GM12878 (cell line): ENCODE measurements around the gene ARHGEF17. TPM values are rescaled to one million over a fixed set of nuclear protein-coding genes. Genes with fewer than 3 reads are reported as not detected.
A peak's percentile ranks its signal among the peaks of the same experiment; 100 is the strongest.

Experiments
- ATAC-seq: fragments of 200-7000 bp; cut with Tn5 transposase; 3 replicates; pipeline ENCODE4 v1.9.1; 2020; ENCODE audit warnings: mild to moderate bottlenecking, moderate library complexity
- BruUV-seq: library from RNA; stranded (reverse); fragments of 400-500 nt; replicated peaks from 2 replicates; lab custom pipeline; 2021; lab: Mats Ljungman, UMichigan
- CTCF ChIA-PET: fragments of 300-600 bp; sonication (Branson Sonifier 250); formaldehyde crosslinking; extraction: SDS; loops from one replicate; lab custom pipeline; 2021; ENCODE audit warnings: inconsistent platforms; lab: Yijun Ruan, JAX
- POLR2A ChIA-PET: fragments of 350-600 bp; formaldehyde crosslinking; extraction: SDS; loops from one replicate; lab custom pipeline; 2021; ENCODE audit warnings: inconsistent platforms; lab: Charles Lee
- RAD21 ChIA-PET: fragments of 300-600 bp; sonication (Branson Sonifier 250); formaldehyde crosslinking; loops from one replicate; lab custom pipeline; 2023; ENCODE audit warnings: antibody characterized with exemption; ENCODE audit not compliant: unreplicated experiment; lab: Charles Lee
- SMC1A ChIA-PET: fragments of 300-600 bp; sonication (Branson Sonifier 250); formaldehyde crosslinking; loops from one replicate; lab custom pipeline; 2023; ENCODE audit not compliant: unreplicated experiment, uncharacterized antibody; lab: Charles Lee
- DNase-seq: peaks from one replicate; pipeline ENCODE4 v3.0.0-alpha.2; 2011; ENCODE audit warnings: low read depth, low spot score
- FAIRE-seq: peaks from 3 replicates; lab custom pipeline; 2011; peaks lifted over from hg19 to GRCh38; lab: Jason Lieb, UNC
- H2AFZ ChIP-seq: 2 replicates; pipeline ENCODE4 v1.6.0; 2011; ENCODE audit warnings: low read depth, low read length, control low read depth; ENCODE audit not compliant: control insufficient read depth
- H3K27ac ChIP-seq: 2 replicates; pipeline ENCODE4 v1.5.1; 2011; ENCODE audit warnings: control low read depth; ENCODE audit not compliant: control insufficient read depth, insufficient read depth
- H3K27me3 ChIP-seq, 2 experiments: replicated peaks in 1 of 2; 2 replicates each; pipeline versions ENCODE4 v1.6.0 to v1.6.1; 2011; ENCODE audit warnings: low read length in 1 of 2; ENCODE audit not compliant: control insufficient read depth in 2 of 2, insufficient read depth in 2 of 2
- H3K36me3 ChIP-seq, 2 experiments: 2 replicates each; pipeline ENCODE4 v1.5.1; 2011; ENCODE audit warnings: low read length in 1 of 2; ENCODE audit not compliant: control insufficient read depth in 2 of 2, insufficient read depth in 2 of 2
- H3K4me1 ChIP-seq: 2 replicates; pipeline ENCODE4 v1.6.1; 2011; ENCODE audit warnings: mild to moderate bottlenecking, low read length, moderate library complexity, mixed read lengths; ENCODE audit not compliant: control insufficient read depth, insufficient read depth
- H3K4me2 ChIP-seq: 2 replicates; pipeline ENCODE4 v1.6.0; 2011; ENCODE audit warnings: control low read depth; ENCODE audit not compliant: control insufficient read depth, insufficient read depth
- H3K4me3 ChIP-seq: fragments of 200-600 bp; sonication (generic); 2 replicates; pipeline ENCODE4 v1.5.1; 2016
- H3K79me2 ChIP-seq: 2 replicates; pipeline ENCODE4 v1.6.0; 2011; ENCODE audit warnings: low read length; ENCODE audit not compliant: control insufficient read depth, insufficient read depth
- H3K9ac ChIP-seq: 2 replicates; pipeline ENCODE4 v1.8.0; 2011; ENCODE audit warnings: low read length, control low read depth, mixed read lengths; ENCODE audit not compliant: control insufficient read depth, insufficient read depth
- H3K9me3 ChIP-seq: replicated peaks from 3 replicates; pipeline ENCODE4 v1.5.1; 2011; ENCODE audit warnings: mild to moderate bottlenecking, low read length; ENCODE audit not compliant: control insufficient read depth, insufficient read depth
- H4K20me1 ChIP-seq: 2 replicates; pipeline ENCODE4 v1.6.0; 2011; ENCODE audit not compliant: control insufficient read depth, insufficient read depth
- HDAC6 ChIP-seq: fragments of 200-600 bp; sonication (generic); IDR thresholded peaks from one replicate; pipeline ENCODE4 v1.8.0; 2017; ENCODE audit warnings: antibody characterized with exemption; ENCODE audit not compliant: unreplicated experiment
- LARP7 ChIP-seq: fragments of 450-650 bp; IDR thresholded peaks from 2 replicates; pipeline ENCODE4 v1.6.1; 2017; ENCODE audit warnings: mild to moderate bottlenecking
- MAX ChIP-seq: IDR thresholded peaks from 2 replicates; pipeline ENCODE4 v1.6.1; 2012; ENCODE audit warnings: low read depth, low read length, improper control_type of control experiment
- RELA ChIP-seq: fragments of 450-650 bp; IDR thresholded peaks from 2 replicates; pipeline ENCODE4 v1.8.0; 2014; ENCODE audit warnings: borderline replicate concordance; ENCODE audit not compliant: partially characterized antibody
- SRF ChIP-seq, 2 experiments: IDR thresholded peaks; 2 replicates each; pipeline ENCODE4 v1.6.1; 2011; ENCODE audit warnings: low read depth in 2 of 2, low read length in 2 of 2, mild to moderate bottlenecking in 1 of 2, moderate library complexity in 1 of 2
- TARDBP ChIP-seq: IDR thresholded peaks from 2 replicates; pipeline ENCODE4 v1.6.1; 2016; ENCODE audit warnings: borderline replicate concordance
- WGBS: methylation state at CpG from one replicate; pipeline ENCODE4 v1.1.6; 2016; ENCODE audit warnings: low lambda C conversion rate; ENCODE audit not compliant: insufficient replicate concordance, insufficient coverage; ENCODE audit errors: missing lambda C conversion rate; 5-methylcytosine and 5-hydroxymethylcytosine counted together
- in situ Hi-C: fragments of 300-500 bp; cut with MboI; formaldehyde crosslinking; loops from 9 replicates; pipeline ENCODE4 v1.14.3; 2018; ENCODE audit warnings: mixed read lengths
- intact Hi-C: fragments of 100-400 bp; cut with micrococcal nuclease; formaldehyde crosslinking; loops from one replicate; pipeline ENCODE4 v1.14.2; 2022; ENCODE audit not compliant: unreplicated experiment
- polyA plus RNA-seq, 11 experiments: library from polyadenylated mRNA; depleted of rRNA in 4 of 11; unstranded in 6 of 11; stranded (reverse) in 5 of 11; fragments of >200 nt; fragmentation: Nextera tagmentation in 4 of 11; fragmentation: Illumina TruSeq in 1 of 11; extraction: Ambion mirVana in 4 of 11; extraction: Trizol in 1 of 11; gene quantifications; 1 replicate in 1 of 11; 2 replicates in 10 of 11; pipeline versions ENCODE4 v1.2.1 to v1.2.3, GENCODE V29; 2011 to 2016; ENCODE audit warnings: inconsistent platforms in 2 of 11, missing spikeins in 2 of 11, low read depth in 1 of 11
- total RNA-seq, 4 experiments: library from RNA; depleted of rRNA in 3 of 4; stranded (reverse); fragments of >200 nt in 3 of 4; fragmentation: Illumina TruSeq in 1 of 4; extraction: Trizol in 1 of 4; gene quantifications; 2 replicates each; pipeline versions ENCODE4 v1.2.1 to v1.2.3, GENCODE V29; 2013 to 2021
- TF ChIP-seq, protein P1 (sequence below), 3 experiments: IDR thresholded peaks in 2 of 3; conservative IDR thresholded peaks in 1 of 3; 2 replicates each; pipeline ENCODE4 v1.5.1; 2011; ENCODE audit warnings: low read depth in 3 of 3, low read length in 3 of 3, mild to moderate bottlenecking in 3 of 3, control low read depth in 2 of 3, moderate library complexity in 2 of 3, inconsistent platforms in 1 of 3, mixed read lengths in 1 of 3; ENCODE audit not compliant: control insufficient read depth in 2 of 3, insufficient read depth in 1 of 3; ENCODE audit errors: extremely low read depth in 1 of 3

ARHGEF17 gene
- total and polyA plus RNA-seq, 10 of the 15 experiments (the other 5 are each of a cell fraction or from before 2014, with no cell fraction given) = 0.15 to 11.0 (median 1.7) TPM

DNA sequence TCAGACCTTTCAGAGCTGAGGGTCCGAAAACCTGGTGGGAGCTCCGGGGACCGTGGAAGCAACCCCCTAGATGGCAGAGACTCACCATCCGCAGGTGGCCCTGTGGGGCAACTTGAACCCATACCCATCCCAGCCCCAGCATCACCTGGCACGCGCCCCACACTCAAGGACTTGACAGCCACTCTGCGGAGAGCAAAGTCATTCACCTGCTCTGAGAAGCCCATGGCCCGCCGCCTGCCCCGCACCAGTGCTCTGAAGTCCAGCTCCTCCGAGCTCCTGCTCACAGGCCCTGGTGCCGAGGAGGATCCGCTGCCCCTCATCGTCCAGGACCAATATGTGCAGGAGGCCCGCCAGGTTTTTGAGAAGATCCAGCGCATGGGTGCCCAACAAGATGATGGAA lies 2.0 kb downstream of the ARHGEF17 start:
- DNase-seq (no peak), FAIRE-seq (no peak)
- CTCF ChIA-PET = interaction anchor here (1.7 to 6.6 kb wide), 4 partner anchors 12 to 41 kb away, joined by 5 to 287 read pairs (median 66); no protein-coding TSS in a partner anchor
- BruUV-seq = no TSS peak
- SMC1A ChIA-PET = interaction anchor here (1.2 to 6.3 kb wide), 2 partner anchors 16 to 26 kb away, joined by 3 to 106 read pairs; no protein-coding TSS in a partner anchor
- WGBS = 94% methylated on average over 14 of the region's 16 CpGs
- no peaks in the 10 kb centered on the region for H3K36me3 ChIP-seq
- peak overlapping the region; percentile 97 for H3K4me2 ChIP-seq
- H4K20me1 ChIP-seq = no peaks in the 10 kb centered on the region
- H3K4me3 ChIP-seq = 0 out of 2 replicates have a peak overlapping the region, but pooled peaks have one; percentile 76
- intact Hi-C loops = no loop called here
- peaks cover 18% of the 10 kb centered on the region for H3K4me1 ChIP-seq
- RAD21 ChIA-PET = interaction anchor here (6.6 to 13.3 kb wide), 2 partner anchors 15 to 25 kb away, joined by 115 to 227 read pairs; no protein-coding TSS in a partner anchor
- POLR2A ChIA-PET = interaction anchor here (2.9 to 4.4 kb wide), 2 partner anchors 9 to 16 kb away, joined by 26 to 40 read pairs; no protein-coding TSS in a partner anchor
- no peak overlapping the region for H2AFZ ChIP-seq
- H3K9ac ChIP-seq = no peak overlapping the region; the same call in 1 of the 2 replicates
- in situ Hi-C loops = no loop called here
- no peaks in the 10 kb centered on the region for H3K9me3 ChIP-seq
- H3K27me3 ChIP-seq = no peaks in the 10 kb centered on the region
- TF ChIP-seq TARDBP (no peak), LARP7 (no peak), SRF (IDR thresholded peaks at IDR 0.05; ENCODE audit: low read depth in 2 of 2, low read length in 2 of 2) (no peak), HDAC6 (no peak), MAX (no peak), RELA (no peak)
- TF ChIP-seq, protein P1, sequence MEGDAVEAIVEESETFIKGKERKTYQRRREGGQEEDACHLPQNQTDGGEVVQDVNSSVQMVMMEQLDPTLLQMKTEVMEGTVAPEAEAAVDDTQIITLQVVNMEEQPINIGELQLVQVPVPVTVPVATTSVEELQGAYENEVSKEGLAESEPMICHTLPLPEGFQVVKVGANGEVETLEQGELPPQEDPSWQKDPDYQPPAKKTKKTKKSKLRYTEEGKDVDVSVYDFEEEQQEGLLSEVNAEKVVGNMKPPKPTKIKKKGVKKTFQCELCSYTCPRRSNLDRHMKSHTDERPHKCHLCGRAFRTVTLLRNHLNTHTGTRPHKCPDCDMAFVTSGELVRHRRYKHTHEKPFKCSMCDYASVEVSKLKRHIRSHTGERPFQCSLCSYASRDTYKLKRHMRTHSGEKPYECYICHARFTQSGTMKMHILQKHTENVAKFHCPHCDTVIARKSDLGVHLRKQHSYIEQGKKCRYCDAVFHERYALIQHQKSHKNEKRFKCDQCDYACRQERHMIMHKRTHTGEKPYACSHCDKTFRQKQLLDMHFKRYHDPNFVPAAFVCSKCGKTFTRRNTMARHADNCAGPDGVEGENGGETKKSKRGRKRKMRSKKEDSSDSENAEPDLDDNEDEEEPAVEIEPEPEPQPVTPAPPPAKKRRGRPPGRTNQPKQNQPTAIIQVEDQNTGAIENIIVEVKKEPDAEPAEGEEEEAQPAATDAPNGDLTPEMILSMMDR (IDR thresholded peaks at IDR 0.05 in 2 of 3, conservative IDR thresholded peaks at IDR 0.05 in 1 of 3; ENCODE audit: control insufficient read depth in 2 of 3, extremely low read depth in 1 of 3, insufficient read depth in 1 of 3, low read depth in 3 of 3, low read length in 3 of 3) = no peak
- TF ChIP-seq, all 136 proteins: peak for 0
- H3K79me2 ChIP-seq = peaks cover 51% of the 10 kb centered on the region
- no peak overlapping the region for H3K27ac ChIP-seq
- ATAC-seq = no peak
